Jurkat, Clone E6-1 (cell line): ENCODE measurements around the gene METRNL.

Experiments used
- DNase-seq: peaks from one replicate; pipeline ENCODE4 v3.0.0-alpha.2; 2011; ENCODE audit warnings: low read depth, low spot score
- H3K4me3 ChIP-seq: 2 replicates; pipeline ENCODE4 v1.5.1; 2011; ENCODE audit warnings: mild to moderate bottlenecking, low read length, control low read depth, moderate library complexity

Gene METRNL

GRCh38 chr17:83075270-83075880, 4.0 kb upstream of the METRNL start:
- DNase-seq = no peak
- H3K4me3 ChIP-seq = no peak overlapping the region

- H3K4me3 ChIP-seq = no peak overlapping the region
- no peak for DNase-seq
Observed at GRCh38 chr17:83076938-83077337, 2.5 kb upstream of the METRNL start.

- DNase-seq = no peak
- no peak overlapping the region for H3K4me3 ChIP-seq
Observed at GRCh38 chr17:83077411-83077810, 2.0 kb upstream of the METRNL start.

- DNase-seq = no peak
- H3K4me3 ChIP-seq = no peak overlapping the region
Observed at GRCh38 chr17:83077939-83078338, 1.5 kb upstream of the METRNL start.

GRCh38 chr17:83078378-83079351, 744 bp upstream of the METRNL start:
- peak overlapping the region; percentile 32 for H3K4me3 ChIP-seq
- no peak for DNase-seq

- DNase-seq = no peak
Observed at GRCh38 chr17:83079766-83080578, 563 bp downstream of the METRNL start.

GRCh38 chr17:83080579-83080857, 1.1 kb downstream of the METRNL start:
- no peak for DNase-seq
- no peak overlapping the region for H3K4me3 ChIP-seq

More at GRCh38 chr17:83079766-83080578, 563 bp downstream of the METRNL start:
- H3K4me3 ChIP-seq = no peak overlapping the region

- no peak for DNase-seq
- H3K4me3 ChIP-seq = no peak overlapping the region
Observed at GRCh38 chr17:83080858-83081683, 1.7 kb downstream of the METRNL start.

GRCh38 chr17:83081684-83082201, 2.3 kb downstream of the METRNL start:
- H3K4me3 ChIP-seq = no peak overlapping the region
- no peak for DNase-seq

- no peak for DNase-seq
- H3K4me3 ChIP-seq = no peak overlapping the region
Observed at GRCh38 chr17:83082424-83082823, 3.0 kb downstream of the METRNL start.

- DNase-seq = no peak
- no peak overlapping the region for H3K4me3 ChIP-seq
Observed at GRCh38 chr17:83082909-83083367, 3.5 kb downstream of the METRNL start.

- DNase-seq = no peak
- no peak overlapping the region for H3K4me3 ChIP-seq
Observed at GRCh38 chr17:83083368-83084201, 4.2 kb downstream of the METRNL start.

- no peak for DNase-seq
- no peak overlapping the region for H3K4me3 ChIP-seq
Observed at GRCh38 chr17:83084214-83084613, 4.8 kb downstream of the METRNL start.

- DNase-seq = no peak
- no peak overlapping the region for H3K4me3 ChIP-seq
Observed at GRCh38 chr17:83084621-83085056, 5.2 kb downstream of the METRNL start.

GRCh38 chr17:83085103-83085502, 5.7 kb downstream of the METRNL start:
- no peak for DNase-seq
- no peak overlapping the region for H3K4me3 ChIP-seq

- no peak for DNase-seq
- H3K4me3 ChIP-seq = no peak overlapping the region
Observed at GRCh38 chr17:83085526-83086198, 6.3 kb downstream of the METRNL start.

- no peak overlapping the region for H3K4me3 ChIP-seq
- no peak for DNase-seq
Observed at GRCh38 chr17:83086199-83086880, 6.9 kb downstream of the METRNL start.
